GM12874 (cell line): ENCODE results near the gene PRKCZ.

Experiments
- TF ChIP-seq, protein P1 (sequence below): IDR thresholded peaks from 2 replicates; pipeline ENCODE4 v1.5.1; 2011; ENCODE audit warnings: low read depth, mild to moderate bottlenecking, control low read depth, low read length, moderate library complexity; ENCODE audit not compliant: insufficient read depth

PRKCZ gene

GRCh38 chr1:2192031-2192995, 142.1 kb downstream of the PRKCZ start:
- TF ChIP-seq, protein P1, sequence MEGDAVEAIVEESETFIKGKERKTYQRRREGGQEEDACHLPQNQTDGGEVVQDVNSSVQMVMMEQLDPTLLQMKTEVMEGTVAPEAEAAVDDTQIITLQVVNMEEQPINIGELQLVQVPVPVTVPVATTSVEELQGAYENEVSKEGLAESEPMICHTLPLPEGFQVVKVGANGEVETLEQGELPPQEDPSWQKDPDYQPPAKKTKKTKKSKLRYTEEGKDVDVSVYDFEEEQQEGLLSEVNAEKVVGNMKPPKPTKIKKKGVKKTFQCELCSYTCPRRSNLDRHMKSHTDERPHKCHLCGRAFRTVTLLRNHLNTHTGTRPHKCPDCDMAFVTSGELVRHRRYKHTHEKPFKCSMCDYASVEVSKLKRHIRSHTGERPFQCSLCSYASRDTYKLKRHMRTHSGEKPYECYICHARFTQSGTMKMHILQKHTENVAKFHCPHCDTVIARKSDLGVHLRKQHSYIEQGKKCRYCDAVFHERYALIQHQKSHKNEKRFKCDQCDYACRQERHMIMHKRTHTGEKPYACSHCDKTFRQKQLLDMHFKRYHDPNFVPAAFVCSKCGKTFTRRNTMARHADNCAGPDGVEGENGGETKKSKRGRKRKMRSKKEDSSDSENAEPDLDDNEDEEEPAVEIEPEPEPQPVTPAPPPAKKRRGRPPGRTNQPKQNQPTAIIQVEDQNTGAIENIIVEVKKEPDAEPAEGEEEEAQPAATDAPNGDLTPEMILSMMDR, result no peak

DNA sequence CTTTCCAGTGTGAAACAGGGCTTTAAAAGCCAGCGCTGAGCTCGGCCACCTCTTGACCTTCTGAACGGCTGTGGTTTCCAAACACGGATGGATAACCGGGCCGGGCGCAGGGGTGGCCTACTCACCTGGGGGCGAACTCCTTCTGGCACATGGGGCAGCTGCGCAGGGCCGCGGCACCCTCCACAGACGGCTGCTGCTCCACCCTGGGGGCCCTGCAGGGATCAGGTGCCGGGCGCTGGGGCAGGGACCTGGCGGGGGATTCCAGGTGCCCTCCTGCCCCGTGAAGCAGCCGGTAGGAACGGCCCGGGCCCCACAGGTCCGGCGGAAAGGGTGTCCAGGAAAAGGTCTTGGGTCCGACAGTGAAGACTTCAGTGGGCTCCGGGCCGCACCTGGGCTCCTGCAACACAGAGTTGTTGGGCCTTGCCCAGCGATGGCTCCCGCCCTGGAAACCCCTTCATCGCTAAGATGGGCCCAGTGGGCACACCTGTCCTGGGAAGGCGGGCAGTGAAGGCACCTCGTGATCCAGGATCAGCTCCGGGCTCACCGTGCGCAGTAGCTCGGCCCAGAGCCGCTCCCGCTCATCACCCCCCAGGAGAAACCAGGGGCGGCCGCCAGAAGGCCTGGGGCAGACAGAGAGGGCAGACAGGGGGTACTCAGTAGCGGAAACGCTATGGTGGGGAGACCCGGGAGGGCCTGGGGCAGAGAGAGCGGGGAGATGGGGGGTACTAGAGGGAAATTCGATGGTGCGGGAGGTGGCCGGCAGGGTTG, 143.5 kb downstream of the PRKCZ start:
- TF ChIP-seq, protein P1, result no peak

DNA sequence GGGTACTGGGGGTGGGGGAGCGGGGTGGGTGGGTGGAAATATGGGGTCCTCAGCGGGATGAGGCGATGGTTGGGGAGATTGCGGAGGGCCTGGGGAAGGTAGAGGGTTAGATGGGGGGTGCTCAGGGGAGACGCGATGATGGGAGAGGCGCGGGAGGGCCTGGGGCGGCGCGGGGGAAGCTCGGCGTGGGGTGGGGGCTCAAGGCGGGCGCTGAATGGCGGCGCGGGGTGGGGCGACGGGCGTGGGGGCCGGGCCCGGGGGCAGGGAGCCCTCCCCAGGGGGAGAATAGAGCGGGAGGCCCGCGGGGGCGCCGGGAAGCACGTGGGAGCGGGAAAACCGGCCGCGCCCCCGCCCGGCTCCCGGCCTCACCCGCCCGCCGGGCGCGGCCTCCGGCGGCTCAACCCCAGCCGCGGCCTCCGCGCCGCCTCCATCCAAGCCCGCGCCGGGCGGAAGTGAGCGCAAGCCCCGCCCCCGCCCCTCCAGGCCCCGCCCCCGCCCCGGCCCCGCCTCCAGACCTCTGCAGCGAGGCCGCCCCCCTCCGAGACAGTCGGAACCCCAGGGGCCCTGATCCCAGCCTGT, 144.2 kb downstream of the PRKCZ start, which contains the start of gene FAAP20:
Gene FAAP20 (minus strand): TSS at position 454 of the 579 bp plus-strand sequence. CDS start 23 bp downstream, at position 431.
- TF ChIP-seq, protein P1, result no peak

DNA sequence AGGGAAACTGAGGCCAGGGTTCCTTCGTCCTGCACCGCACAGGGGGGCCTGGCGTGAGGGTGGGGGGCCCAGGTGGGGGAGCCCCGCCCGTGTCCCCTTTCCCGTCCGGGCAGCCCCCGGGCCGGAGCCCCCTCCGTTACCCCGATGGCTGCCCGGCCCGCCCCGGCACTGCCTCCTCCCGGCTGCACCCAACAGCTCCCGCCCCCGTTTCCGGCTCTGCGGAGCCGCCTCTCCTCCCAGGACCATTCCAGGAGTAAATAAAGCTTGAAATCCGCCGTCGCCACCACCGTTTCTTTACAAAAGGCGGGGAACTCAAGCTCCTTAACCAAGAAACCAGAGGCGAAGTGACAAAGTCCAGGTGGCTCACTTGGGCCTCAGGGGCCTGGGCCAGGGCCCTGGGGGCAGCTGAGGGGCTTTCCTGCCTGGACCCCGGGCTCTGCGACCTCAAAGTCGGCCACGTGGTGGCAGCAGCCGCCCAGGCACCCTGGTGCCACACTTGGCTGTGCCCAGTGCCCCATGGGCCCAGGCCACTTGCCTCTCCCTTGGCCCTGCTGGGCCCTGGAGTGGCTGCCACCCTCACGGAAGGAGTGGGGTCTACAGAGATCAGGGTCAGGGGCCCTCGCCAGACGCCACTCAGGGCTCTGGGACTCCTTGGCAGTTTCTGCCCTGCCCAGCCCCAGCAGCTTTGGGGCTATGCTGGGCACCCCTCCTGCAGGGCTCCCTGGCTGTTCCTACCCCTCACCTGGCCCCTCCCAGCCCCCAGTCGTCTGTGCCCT, 144.9 kb downstream of the PRKCZ start:
- TF ChIP-seq, protein P1, result peak; percentile 94

DNA sequence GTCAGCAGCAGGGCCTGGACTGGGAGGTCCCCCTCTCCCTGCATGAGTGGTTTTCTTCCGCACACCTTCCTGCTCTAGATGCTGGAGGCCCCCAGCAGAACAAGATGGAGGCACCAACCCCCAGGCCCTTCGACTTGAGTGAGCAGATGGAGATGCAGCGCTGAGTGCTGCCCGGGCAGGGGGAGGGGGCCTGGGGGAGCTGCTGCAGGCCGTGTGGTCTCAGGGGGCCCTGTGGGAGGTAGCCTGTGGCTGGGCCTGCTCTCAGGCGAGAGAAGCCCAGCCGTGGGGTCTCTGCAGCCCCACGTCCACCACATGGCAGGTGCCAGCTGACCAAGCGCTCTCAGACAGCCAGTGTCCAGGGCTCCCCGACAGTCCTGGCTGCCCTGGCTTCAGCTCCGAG, 145.6 kb downstream of the PRKCZ start:
- TF ChIP-seq, protein P1, result no peak

DNA sequence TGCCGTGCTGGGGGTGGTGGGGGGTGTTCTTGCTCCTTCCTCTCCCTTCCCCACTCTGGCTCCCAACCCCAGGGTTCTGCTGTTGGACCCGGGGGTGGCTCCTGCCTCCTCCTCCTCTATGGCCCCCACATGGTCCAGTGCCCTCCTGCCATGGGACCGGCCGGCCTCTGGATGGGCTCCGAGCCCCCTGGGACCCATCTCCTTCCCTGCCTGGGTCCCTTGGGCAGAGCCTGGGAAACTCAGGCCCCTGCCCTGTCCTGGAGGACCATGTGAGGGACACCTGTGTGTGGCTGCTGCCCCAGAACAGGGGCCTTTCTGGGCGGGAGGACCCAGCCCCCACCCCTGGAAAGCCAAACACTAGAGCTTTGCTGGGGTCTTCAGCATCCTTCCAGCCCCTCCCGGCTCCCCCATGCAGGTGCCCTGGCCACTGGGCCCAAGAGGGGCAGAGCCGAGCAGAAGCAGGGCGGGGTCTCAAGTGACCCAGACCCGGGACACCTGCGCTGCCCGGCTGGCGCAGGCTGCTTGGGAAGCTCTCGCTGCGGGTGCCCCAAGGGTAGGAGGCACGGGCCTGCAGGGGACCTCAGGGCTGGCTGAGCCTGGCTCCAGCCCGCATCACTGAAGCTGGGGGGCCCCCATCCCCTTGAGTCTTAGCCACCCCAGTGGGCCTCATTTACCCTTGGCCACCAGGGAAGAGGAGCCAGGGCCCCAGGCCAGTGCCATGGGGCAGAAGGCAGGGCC, 146.9 kb downstream of the PRKCZ start:
- TF ChIP-seq, protein P1, result no peak
